CD4-positive, alpha-beta T cell treated with Interleukin-1 beta for 1 hour (primary cell): ENCODE measurements around the gene PRDM10.

Experiments used
- DNase-seq, 2 donors: peaks; one replicate each; pipeline ENCODE4 v3.0.0-alpha.2; 2020 to 2022

PRDM10 gene

GRCh38 chr11:130003717-130004001, 1.0 kb upstream of the PRDM10 start:
- DNase-seq: no peak

- DNase-seq: peak; percentile 96
These were observed 446 bp upstream of the PRDM10 start for GRCh38 chr11:130002846-130003716.

- DNase-seq: peak; percentile 7 to 30
These were observed 929 bp downstream of the PRDM10 start for GRCh38 chr11:130001461-130002351.

GRCh38 chr11:130000552-130001176, 2.0 kb downstream of the PRDM10 start:
- no peak for DNase-seq

GRCh38 chr11:129999407-129999806, 3.2 kb downstream of the PRDM10 start:
- no peak for DNase-seq

GRCh38 chr11:129998905-129999304, 3.7 kb downstream of the PRDM10 start:
- DNase-seq: no peak

GRCh38 chr11:129998107-129998506, 4.5 kb downstream of the PRDM10 start:
- no peak for DNase-seq

- no peak for DNase-seq
These were observed 5.1 kb downstream of the PRDM10 start for GRCh38 chr11:129997513-129997912.

GRCh38 chr11:129996113-129996870, 6.3 kb downstream of the PRDM10 start:
- DNase-seq: no peak

- DNase-seq: no peak
These were observed 7.5 kb downstream of the PRDM10 start for GRCh38 chr11:129995163-129995562.

GRCh38 chr11:129992161-129992944, 10.3 kb downstream of the PRDM10 start:
- DNase-seq: peak; percentile 30 to 43

GRCh38 chr11:129989149-129989813, 13.4 kb downstream of the PRDM10 start:
- no peak for DNase-seq

- no peak for DNase-seq
These were observed 14.7 kb downstream of the PRDM10 start for GRCh38 chr11:129987950-129988349.

GRCh38 chr11:129985823-129986222, 16.8 kb downstream of the PRDM10 start:
- no peak for DNase-seq

- DNase-seq: no peak
These were observed 22.5 kb downstream of the PRDM10 start for GRCh38 chr11:129980086-129980485.

GRCh38 chr11:129979046-129979605, 23.5 kb downstream of the PRDM10 start:
- DNase-seq: no peak

- no peak for DNase-seq
These were observed 24.2 kb downstream of the PRDM10 start for GRCh38 chr11:129978447-129978846.

- DNase-seq: no peak
These were observed 26.3 kb downstream of the PRDM10 start for GRCh38 chr11:129976328-129976727.

- DNase-seq: no peak
These were observed 27.1 kb downstream of the PRDM10 start for GRCh38 chr11:129975543-129975942.

GRCh38 chr11:129974672-129975071, 28.0 kb downstream of the PRDM10 start:
- DNase-seq: no peak

GRCh38 chr11:129974237-129974636, 28.4 kb downstream of the PRDM10 start:
- DNase-seq: no peak
